OCI-LY1 (cell line): Measurements from ENCODE around the gene AFAP1L1.

Experiments used
- H2AFZ ChIP-seq: fragments of 200-600 bp; sonication (generic), shearing (Covaris generic); 2 replicates; pipeline ENCODE4 v1.6.0; 2014; ENCODE audit warnings: antibody characterized with exemption, mild to moderate bottlenecking, low read length
- H3F3A ChIP-seq: fragments of 200-600 bp; sonication (generic), shearing (Covaris generic); 2 replicates; pipeline ENCODE4 v1.6.0; 2014; ENCODE audit warnings: mild to moderate bottlenecking, antibody characterized with exemption, low read length, moderate library complexity; ENCODE audit not compliant: insufficient read depth
- H3K27ac ChIP-seq: fragments of 200-600 bp; sonication (generic); 2 replicates; pipeline ENCODE4 v1.5.1; 2014; ENCODE audit warnings: low read length, mixed run types, mild to moderate bottlenecking, low read depth; ENCODE audit not compliant: poor library complexity, severe bottlenecking
- H3K27me3 ChIP-seq: fragments of 200-600 bp; sonication (generic); 2 replicates; pipeline ENCODE4 v1.6.0; 2014; ENCODE audit warnings: antibody characterized with exemption, mild to moderate bottlenecking, low read length, moderate library complexity; ENCODE audit not compliant: insufficient read depth
- H3K36me3 ChIP-seq: fragments of 200-600 bp; sonication (generic); 2 replicates; pipeline ENCODE4 v1.6.1; 2014; ENCODE audit warnings: mild to moderate bottlenecking, antibody characterized with exemption, low read length, moderate library complexity, mixed read lengths; ENCODE audit not compliant: insufficient read depth
- H3K4me1 ChIP-seq: fragments of 200-600 bp; sonication (generic); 2 replicates; pipeline ENCODE4 v1.5.1; 2014; ENCODE audit warnings: mild to moderate bottlenecking, low read length, moderate library complexity; ENCODE audit not compliant: insufficient read depth, severe bottlenecking
- H3K4me2 ChIP-seq: fragments of 200-600 bp; sonication (generic), shearing (Covaris generic); 2 replicates; pipeline ENCODE4 v1.6.1; 2014; ENCODE audit warnings: low read length
- H3K4me3 ChIP-seq: fragments of 200-600 bp; sonication (generic); 2 replicates; pipeline ENCODE4 v1.5.1; 2014; ENCODE audit warnings: low read length, low read depth, mild to moderate bottlenecking, mixed read lengths; ENCODE audit not compliant: poor library complexity, severe bottlenecking
- H3K79me2 ChIP-seq: fragments of 200-600 bp; shearing (Covaris generic); 2 replicates; pipeline ENCODE4 v1.6.1; 2016; ENCODE audit warnings: mixed run types, low read length, mixed read lengths; ENCODE audit not compliant: insufficient read depth
- H3K9ac ChIP-seq: fragments of 200-600 bp; sonication (generic), shearing (Covaris generic); 2 replicates; pipeline ENCODE4 v1.6.1; 2014; ENCODE audit warnings: mild to moderate bottlenecking, low read length, mixed read lengths
- H3K9me2 ChIP-seq: fragments of 200-600 bp; sonication (generic), shearing (Covaris generic); 2 replicates; pipeline ENCODE4 v1.6.1; 2014; ENCODE audit warnings: low read depth, mild to moderate bottlenecking, low read length, mixed read lengths
- H3K9me3 ChIP-seq: fragments of 200-600 bp; shearing (Covaris generic); 2 replicates; pipeline ENCODE4 v1.6.1; 2014; ENCODE audit warnings: low read length, mixed read lengths
- H4K20me1 ChIP-seq: fragments of 200-600 bp; sonication (generic), shearing (Covaris generic); 2 replicates; pipeline ENCODE4 v1.6.0; 2016; ENCODE audit warnings: mild to moderate bottlenecking, low read length; ENCODE audit not compliant: insufficient read depth
- CTCF ChIP-seq: fragments of 200-600 bp; sonication (generic), shearing (Covaris generic); IDR thresholded peaks from 2 replicates; pipeline ENCODE4 v1.5.1; 2017; ENCODE audit warnings: mild to moderate bottlenecking, antibody characterized with exemption, low read length, moderate library complexity, mixed read lengths
- EZH2 ChIP-seq: fragments of 200-600 bp; sonication (generic), shearing (Covaris generic); IDR thresholded peaks from 2 replicates; pipeline ENCODE4 v1.8.0; 2017; ENCODE audit warnings: borderline replicate concordance, mixed run types, mild to moderate bottlenecking, antibody characterized with exemption, low read length, moderate library complexity, mixed read lengths

Gene AFAP1L1

GRCh38 chr5:149358868-149359495 is 87.3 kb downstream of the AFAP1L1 start:
- H2AFZ ChIP-seq: no peak overlapping the region
- TF ChIP-seq CTCF: no peak
- no peak for TF ChIP-seq EZH2

GRCh38 chr5:149360272-149360671 is 88.6 kb downstream of the AFAP1L1 start:
- TF ChIP-seq EZH2 (no peak), CTCF (no peak)

More at GRCh38 chr5:149358868-149359495, 87.3 kb downstream of the AFAP1L1 start:
- peaks cover 27% of the 10 kb centered on the region for H3K4me1 ChIP-seq
- H3K79me2 ChIP-seq: no peaks in the 10 kb centered on the region
- H3K9me3 ChIP-seq: no peaks in the 10 kb centered on the region
- H3K27ac ChIP-seq: no peak overlapping the region
- peak overlapping the region; percentile 83 for H3K4me2 ChIP-seq
- H3K4me3 ChIP-seq: peak overlapping the region; percentile 94
- H3K9ac ChIP-seq: peak overlapping the region; percentile 97
- no peaks in the 10 kb centered on the region for H3K27me3 ChIP-seq
- no peaks in the 10 kb centered on the region for H3K9me2 ChIP-seq
- H3F3A ChIP-seq: no peaks in the 10 kb centered on the region
- H3K36me3 ChIP-seq: peaks cover 33% of the 10 kb centered on the region; the same call in 1 of the 2 replicates
- H4K20me1 ChIP-seq: no peaks in the 10 kb centered on the region

GRCh38 chr5:149362541-149362940 is 90.9 kb downstream of the AFAP1L1 start:
- peaks cover 19% of the 10 kb centered on the region for H3K4me1 ChIP-seq
- no peaks in the 10 kb centered on the region for H3K9me3 ChIP-seq
- no peak overlapping the region for H3K4me2 ChIP-seq
- H3K79me2 ChIP-seq: no peaks in the 10 kb centered on the region
- H3K27ac ChIP-seq: no peak overlapping the region
- no peak for TF ChIP-seq CTCF
- no peak for TF ChIP-seq EZH2
- peaks cover 17% of the 10 kb centered on the region; the same call in 1 of the 2 replicates for H3K36me3 ChIP-seq
- no peaks in the 10 kb centered on the region for H3F3A ChIP-seq
- no peak overlapping the region for H3K4me3 ChIP-seq
- no peak overlapping the region for H3K9ac ChIP-seq
- H3K27me3 ChIP-seq: no peaks in the 10 kb centered on the region
- no peaks in the 10 kb centered on the region for H3K9me2 ChIP-seq
- no peaks in the 10 kb centered on the region for H4K20me1 ChIP-seq
- no peak overlapping the region for H2AFZ ChIP-seq

More at GRCh38 chr5:149360272-149360671, 88.6 kb downstream of the AFAP1L1 start:
- H3K27ac ChIP-seq: no peak overlapping the region
- peaks cover 27% of the 10 kb centered on the region for H3K4me1 ChIP-seq
- H3F3A ChIP-seq: no peaks in the 10 kb centered on the region
- no peak overlapping the region for H3K9ac ChIP-seq
- H3K9me3 ChIP-seq: no peaks in the 10 kb centered on the region
- H3K27me3 ChIP-seq: no peaks in the 10 kb centered on the region
- H4K20me1 ChIP-seq: no peaks in the 10 kb centered on the region
- H3K9me2 ChIP-seq: no peaks in the 10 kb centered on the region
- no peak overlapping the region for H2AFZ ChIP-seq
- peaks cover 29% of the 10 kb centered on the region; the same call in 1 of the 2 replicates for H3K36me3 ChIP-seq
- no peak overlapping the region for H3K4me3 ChIP-seq
- no peaks in the 10 kb centered on the region for H3K79me2 ChIP-seq
- H3K4me2 ChIP-seq: no peak overlapping the region
